Hematopoietic multipotent progenitor cell treated with erythropoietin and hydrocortisone succinate and interleukin-3 and kit ligand, for 4 days (in vitro differentiated cells): ENCODE measurements around the gene SDC3.
"Not testable (repeated sequence)": the region's sequence is repeated elsewhere in the genome, so short reads cannot be mapped to it uniquely, and the experiment has no call there.

Experiments
- DNase-seq: peaks from one replicate; pipeline ENCODE4 v3.0.0-alpha.2; 2015

SDC3 gene

GRCh38 chr1:30872033-30872947, 36.3 kb downstream of the SDC3 start:
- DNase-seq, result no peak

- no peak for DNase-seq
These were observed 37.2 kb downstream of the SDC3 start for GRCh38 chr1:30871276-30871871.

DNA sequence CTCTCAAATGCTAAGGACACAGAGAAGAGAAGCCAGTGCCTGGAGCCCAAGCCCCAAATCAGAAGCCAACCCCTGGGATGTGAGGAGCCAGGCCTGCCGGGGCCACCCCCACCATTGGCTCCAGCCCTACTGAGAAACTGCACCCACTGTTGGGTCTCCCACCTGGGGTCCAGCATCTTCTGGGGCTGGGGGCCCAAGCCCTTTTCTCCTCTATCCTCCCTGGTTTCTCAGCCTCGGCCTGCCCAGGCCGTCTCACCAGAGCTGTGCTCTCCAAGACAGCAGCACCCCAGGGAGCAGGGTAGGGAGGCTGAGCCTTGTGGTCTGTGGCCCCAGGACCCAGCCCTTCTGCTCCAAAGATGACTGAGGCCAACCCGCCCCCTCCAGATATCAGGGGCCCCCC, 37.9 kb downstream of the SDC3 start:
- no peak for DNase-seq

- no peak for DNase-seq
These were observed 38.5 kb downstream of the SDC3 start for GRCh38 chr1:30870035-30870434.

DNA sequence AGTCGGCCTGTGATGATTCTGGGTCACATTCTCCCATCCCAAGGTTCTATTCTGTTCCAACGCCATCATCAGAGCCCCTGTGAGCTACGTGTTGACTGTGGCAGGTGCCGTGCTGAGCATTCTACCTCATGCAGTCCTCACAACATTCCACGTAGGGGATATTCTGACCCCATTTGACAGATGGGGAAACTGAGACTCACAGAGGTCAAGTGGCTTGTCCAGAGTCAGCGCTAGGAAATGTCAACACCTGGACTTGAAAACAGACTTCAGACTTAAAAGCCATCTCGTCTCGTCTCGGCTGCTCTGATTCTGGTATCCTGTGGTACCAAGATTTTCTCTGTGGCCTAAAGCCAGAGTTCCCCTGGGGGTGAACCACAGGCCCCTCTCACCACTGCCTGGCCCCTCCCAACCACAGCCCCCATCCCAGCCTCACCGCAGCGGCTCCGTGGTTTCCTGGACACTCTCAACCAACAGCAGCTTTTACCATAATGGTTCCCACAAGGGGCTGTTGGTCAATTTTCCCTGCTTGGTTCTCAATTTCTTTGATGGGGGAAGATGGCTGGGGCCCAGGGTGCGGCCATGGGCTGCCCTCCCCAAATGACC, 39.6 kb downstream of the SDC3 start:
- peak; percentile 81 for DNase-seq

- DNase-seq, result not testable (repeated sequence)
These were observed 40.5 kb downstream of the SDC3 start for GRCh38 chr1:30868057-30868456.

GRCh38 chr1:30867537-30867936, 41.0 kb downstream of the SDC3 start:
- DNase-seq, result no peak

DNA sequence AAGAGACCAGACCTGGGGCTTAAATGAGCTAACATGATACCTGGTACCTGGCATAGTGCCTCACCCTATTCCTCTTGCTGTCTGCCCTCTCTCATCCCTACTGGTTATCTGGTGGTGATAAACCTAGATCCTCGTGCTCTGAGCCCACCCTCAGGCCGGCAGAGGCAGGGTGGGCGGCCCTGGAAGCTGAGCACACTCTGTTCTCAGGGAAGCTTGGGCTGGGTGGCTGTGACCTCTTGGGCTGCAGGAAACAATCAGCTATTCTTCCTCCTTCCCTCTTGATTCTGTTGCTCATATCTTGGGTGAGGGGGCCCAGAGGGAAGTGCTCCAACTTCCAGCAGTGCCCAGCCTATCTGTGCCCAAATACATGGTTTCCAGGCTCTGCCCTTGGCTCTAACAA, 42.0 kb downstream of the SDC3 start:
- no peak for DNase-seq

GRCh38 chr1:30864681-30865080, 43.9 kb downstream of the SDC3 start:
- no peak for DNase-seq

- DNase-seq, result no peak
These were observed 44.5 kb downstream of the SDC3 start for GRCh38 chr1:30863858-30864604.

- DNase-seq, result no peak
These were observed 48.3 kb downstream of the SDC3 start for GRCh38 chr1:30860320-30860652.

DNA sequence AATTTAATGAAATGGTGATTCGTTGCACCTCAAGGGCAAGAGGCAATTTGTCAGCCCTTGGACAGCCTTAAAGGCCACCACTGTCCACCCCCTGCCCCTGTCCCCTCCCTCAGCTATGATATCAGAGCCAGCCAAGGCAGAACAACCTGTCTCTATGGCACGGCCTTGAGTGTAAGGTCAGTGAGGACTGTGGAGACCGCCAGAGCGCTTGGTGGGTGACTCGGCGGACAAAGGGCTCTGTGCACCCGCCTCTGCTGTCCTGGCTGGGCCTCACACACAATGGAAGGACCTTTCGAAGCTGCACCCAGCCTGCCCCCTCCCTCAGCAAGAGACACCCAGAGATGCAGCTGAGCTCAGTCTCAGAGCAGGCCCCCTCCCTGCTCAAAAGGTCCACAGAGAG, 50.6 kb downstream of the SDC3 start:
- no peak for DNase-seq

GRCh38 chr1:30857062-30857461, 51.5 kb downstream of the SDC3 start:
- no peak for DNase-seq

- DNase-seq, result peak; percentile 37
These were observed 52.2 kb downstream of the SDC3 start for GRCh38 chr1:30856260-30856790.

GRCh38 chr1:30855686-30856259, 52.8 kb downstream of the SDC3 start:
- no peak for DNase-seq

GRCh38 chr1:30853350-30853749, 55.2 kb downstream of the SDC3 start:
- DNase-seq, result no peak

GRCh38 chr1:30852026-30852425, 56.5 kb downstream of the SDC3 start:
- no peak for DNase-seq

GRCh38 chr1:30851286-30851685, 57.3 kb downstream of the SDC3 start:
- DNase-seq, result no peak

DNA sequence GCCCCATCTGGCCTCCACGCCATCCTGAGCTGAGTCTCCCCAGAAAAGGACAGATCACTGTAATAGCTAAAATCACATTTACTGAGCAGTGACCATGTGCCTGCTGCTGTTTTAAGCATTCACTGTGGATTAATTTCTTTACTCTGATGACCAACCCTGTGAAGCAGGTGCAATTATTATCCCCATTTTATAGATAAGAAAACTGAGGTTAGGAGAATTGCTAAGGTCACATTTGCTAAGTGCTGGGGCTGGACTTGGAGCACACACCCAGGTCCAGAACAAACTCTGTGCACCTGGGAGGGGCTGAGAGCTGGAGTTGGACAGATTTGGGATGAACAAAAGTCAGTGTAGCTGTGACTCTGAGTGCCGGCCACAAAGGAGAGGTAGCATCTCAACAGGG, 58.0 kb downstream of the SDC3 start:
- DNase-seq, result no peak

DNA sequence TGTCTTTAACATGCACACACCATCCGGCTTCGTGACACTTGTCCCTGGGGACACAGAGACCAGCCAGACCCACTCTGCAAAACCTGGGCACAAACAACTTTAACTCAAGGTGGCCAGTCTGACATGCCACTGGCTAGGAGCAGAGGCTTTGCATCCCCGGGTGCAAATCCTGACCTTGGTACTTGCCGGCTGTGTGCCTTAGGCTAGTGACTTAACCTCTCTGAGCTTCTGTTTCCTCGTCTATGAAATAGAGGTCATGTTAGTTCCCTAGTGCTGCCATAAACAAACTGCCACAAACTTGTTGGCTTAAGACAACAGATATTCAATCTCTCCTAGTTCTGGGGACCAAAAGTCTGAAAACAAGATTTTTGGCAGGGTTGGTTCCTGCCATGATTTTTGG, 60.4 kb downstream of the SDC3 start:
- DNase-seq, result no peak

DNA sequence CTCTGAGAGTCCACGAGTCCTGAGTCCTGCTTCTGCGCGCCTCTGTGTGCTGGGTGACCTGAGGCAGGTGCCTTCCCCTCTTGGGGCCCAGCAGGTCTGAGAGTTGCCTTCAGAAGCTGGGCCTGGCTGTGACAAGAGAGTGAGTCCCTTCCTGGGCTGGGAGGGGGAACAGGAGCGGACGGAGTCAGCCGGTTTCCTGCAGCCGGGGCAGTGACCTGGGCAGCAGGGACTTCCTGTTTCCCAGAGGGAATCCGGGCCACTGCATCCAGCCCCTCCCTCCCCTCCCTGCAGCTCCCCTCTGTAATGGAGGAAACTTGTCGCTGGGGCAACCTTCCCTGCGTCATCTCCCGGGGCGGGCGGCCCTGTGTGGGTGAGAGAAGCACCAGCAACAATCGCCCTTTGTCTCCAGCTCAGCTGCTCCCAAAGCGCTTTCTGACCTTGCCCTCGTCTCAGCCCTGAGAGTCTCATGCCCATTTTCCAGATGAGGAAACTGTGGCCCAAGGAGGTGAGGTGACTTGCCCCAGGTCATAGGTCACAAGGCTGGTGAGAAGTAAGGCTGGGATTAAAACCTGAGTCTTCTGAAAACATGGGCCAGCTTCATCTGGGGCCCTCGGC, 61.1 kb downstream of the SDC3 start:
- no peak for DNase-seq

DNA sequence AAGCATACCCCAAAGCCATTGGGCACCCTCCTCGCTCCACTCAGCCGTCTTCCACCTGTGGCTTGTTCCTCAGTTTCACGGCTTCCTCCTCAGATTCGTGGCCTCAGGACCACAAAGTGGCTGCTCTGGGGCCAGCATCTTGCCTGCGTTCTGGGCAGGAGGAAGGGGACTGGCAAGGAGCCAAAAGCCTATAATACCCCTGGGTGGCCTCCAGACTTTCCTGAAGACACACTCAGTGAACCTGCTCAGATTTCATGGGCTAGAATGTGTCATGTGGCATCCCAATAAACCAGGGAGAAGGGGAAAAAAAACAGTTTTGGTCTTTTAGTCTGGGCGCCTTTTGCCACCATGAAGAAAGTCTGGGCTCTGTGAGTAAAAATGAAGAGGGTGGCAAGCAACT, 62.0 kb downstream of the SDC3 start:
- DNase-seq, result no peak
